ENCODE measurements around the gene PTPRG.

Gene PTPRG

GRCh38 chr3:61624300-61624699 lies 62.9 kb downstream of the PTPRG start:
- no peak for DNase-seq

GRCh38 chr3:61625429-61625828 lies 64.1 kb downstream of the PTPRG start:
- no peak for DNase-seq

- no peak for DNase-seq
These were observed 65.1 kb downstream of the PTPRG start for GRCh38 chr3:61626484-61626883.

GRCh38 chr3:61627768-61628185 lies 66.4 kb downstream of the PTPRG start:
- no peak for DNase-seq

- DNase-seq: no peak
These were observed 67.3 kb downstream of the PTPRG start for GRCh38 chr3:61628636-61629035.

GRCh38 chr3:61629442-61629841 lies 68.1 kb downstream of the PTPRG start:
- no peak for DNase-seq

GRCh38 chr3:61631108-61631769 lies 69.9 kb downstream of the PTPRG start:
- no peak for DNase-seq

- DNase-seq: no peak
These were observed 71.3 kb downstream of the PTPRG start for GRCh38 chr3:61632568-61633175.

GRCh38 chr3:61634678-61635077 lies 73.3 kb downstream of the PTPRG start:
- DNase-seq: no peak

GRCh38 chr3:61637088-61638051 lies 76.0 kb downstream of the PTPRG start:
- no peak for DNase-seq

GRCh38 chr3:61638741-61639140 lies 77.4 kb downstream of the PTPRG start:
- DNase-seq: no peak

GRCh38 chr3:61639991-61640390 lies 78.6 kb downstream of the PTPRG start:
- DNase-seq: no peak

GRCh38 chr3:61645148-61645547 lies 83.8 kb downstream of the PTPRG start:
- DNase-seq: no peak

- no peak for DNase-seq
These were observed 85.0 kb downstream of the PTPRG start for GRCh38 chr3:61646360-61646759.

GRCh38 chr3:61646851-61647525 lies 85.6 kb downstream of the PTPRG start:
- no peak for DNase-seq

- no peak for DNase-seq
These were observed 87.1 kb downstream of the PTPRG start for GRCh38 chr3:61648481-61648880.

- no peak for DNase-seq
These were observed 88.2 kb downstream of the PTPRG start for GRCh38 chr3:61649381-61650170.

- no peak for DNase-seq
These were observed 88.9 kb downstream of the PTPRG start for GRCh38 chr3:61650276-61650675.

- no peak for DNase-seq
These were observed 89.5 kb downstream of the PTPRG start for GRCh38 chr3:61650719-61651410.

- DNase-seq: no peak
These were observed 96.3 kb downstream of the PTPRG start for GRCh38 chr3:61657689-61658088.

- no peak for DNase-seq
These were observed 101.5 kb downstream of the PTPRG start for GRCh38 chr3:61662861-61663260.

Data from effector CD8-positive, alpha-beta T cell (primary cell).